Superior temporal gyrus (tissue), 1 donor: ENCODE measurements around the gene UACA.
"Not testable (repeated sequence)": the region's sequence is repeated elsewhere in the genome, so short reads cannot be mapped to it uniquely, and the experiment has no call there.

Experiments used
- DNase-seq: peaks from one replicate; pipeline ENCODE4 v3.0.0-alpha.2; 2016; ENCODE audit errors: extremely low spot score

UACA gene

GRCh38 chr15:70669006-70669602, 94.3 kb downstream of the UACA start:
- no peak for DNase-seq

- DNase-seq = no peak
Observed at GRCh38 chr15:70665599-70665998, 97.8 kb downstream of the UACA start.

GRCh38 chr15:70664494-70664893, 98.9 kb downstream of the UACA start:
- DNase-seq = no peak

- DNase-seq = not testable (repeated sequence)
Observed at GRCh38 chr15:70663069-70663468, 100.3 kb downstream of the UACA start.

GRCh38 chr15:70659662-70660061, 103.7 kb downstream of the UACA start:
- DNase-seq = no peak

- DNase-seq = no peak
Observed at GRCh38 chr15:70658641-70659040, 104.7 kb downstream of the UACA start.

- DNase-seq = no peak
Observed at GRCh38 chr15:70653426-70653825, 109.9 kb downstream of the UACA start.

GRCh38 chr15:70652341-70652740, 111.0 kb downstream of the UACA start:
- no peak for DNase-seq

GRCh38 chr15:70651303-70651845, 112.0 kb downstream of the UACA start:
- DNase-seq = peak; percentile 18

- no peak for DNase-seq
Observed at GRCh38 chr15:70650567-70651302, 112.6 kb downstream of the UACA start.

- peak; percentile 59 for DNase-seq
Observed at GRCh38 chr15:70647396-70647795, 116.0 kb downstream of the UACA start.

GRCh38 chr15:70646169-70646568, 117.2 kb downstream of the UACA start:
- no peak for DNase-seq

- no peak for DNase-seq
Observed at GRCh38 chr15:70643783-70644125, 119.6 kb downstream of the UACA start.

- DNase-seq = no peak
Observed at GRCh38 chr15:70643106-70643782, 120.1 kb downstream of the UACA start.

- peak; percentile 64 for DNase-seq
Observed at GRCh38 chr15:70636540-70637165, 126.7 kb downstream of the UACA start.

GRCh38 chr15:70635895-70636294, 127.5 kb downstream of the UACA start:
- DNase-seq = no peak

- DNase-seq = no peak
Observed at GRCh38 chr15:70633991-70634390, 129.4 kb downstream of the UACA start.

GRCh38 chr15:70633103-70633831, 130.1 kb downstream of the UACA start:
- no peak for DNase-seq

- no peak for DNase-seq
Observed at GRCh38 chr15:70632491-70633102, 130.8 kb downstream of the UACA start.

GRCh38 chr15:70632079-70632478, 131.3 kb downstream of the UACA start:
- no peak for DNase-seq

- no peak for DNase-seq
Observed at GRCh38 chr15:70629735-70630273, 133.6 kb downstream of the UACA start.
